ENCODE measurements around the gene VPS41. TPM values are rescaled to one million over a fixed set of nuclear protein-coding genes. Genes with fewer than 3 reads are reported as not detected.

Gene VPS41
- total RNA-seq, 1 experiment from 2014 or later = 86.0 TPM

DNA sequence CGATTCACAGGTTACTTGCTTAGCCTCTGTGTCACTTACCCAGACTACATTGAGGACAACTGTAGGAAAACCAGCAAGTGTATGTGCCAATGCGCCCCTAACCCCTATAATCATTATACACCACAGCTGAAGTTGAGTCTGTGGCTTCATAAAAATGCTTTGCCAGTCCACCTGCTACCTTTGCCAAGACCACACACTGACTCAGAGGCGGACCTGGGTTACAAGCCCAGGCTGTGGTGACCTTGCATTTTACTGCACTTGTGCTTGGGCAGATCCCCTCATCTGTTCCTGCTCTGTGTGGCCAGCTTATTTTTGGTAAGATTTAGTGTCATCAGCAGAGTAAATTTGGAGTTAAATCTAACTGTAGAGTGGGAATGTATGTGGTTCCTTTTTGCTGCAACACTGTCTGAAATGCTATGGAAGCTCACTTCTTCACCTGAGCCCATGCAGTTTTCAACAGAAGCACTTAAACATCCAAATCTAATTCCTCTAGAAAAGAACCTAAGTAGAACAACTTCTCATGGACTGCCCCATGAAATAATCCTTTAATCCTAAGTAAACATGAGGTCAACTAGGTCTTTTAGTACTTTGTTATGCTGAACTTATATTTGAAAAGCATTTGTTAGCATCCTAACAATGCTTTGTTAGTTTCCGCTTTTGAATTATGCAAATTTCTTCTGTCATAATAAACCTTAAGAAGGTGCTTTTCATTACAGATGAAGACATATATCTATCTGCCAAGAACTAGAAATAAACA, 181.6 kb downstream of the VPS41 start:
- DNase-seq (ENCODE audit: low read depth, low spot score) = no peak
- in situ Hi-C loops (cut with HindIII; ENCODE audit: low pct_unique_long_range_greater_than_20kb, low sequenced_read_pairs) = no loop called here

DNA sequence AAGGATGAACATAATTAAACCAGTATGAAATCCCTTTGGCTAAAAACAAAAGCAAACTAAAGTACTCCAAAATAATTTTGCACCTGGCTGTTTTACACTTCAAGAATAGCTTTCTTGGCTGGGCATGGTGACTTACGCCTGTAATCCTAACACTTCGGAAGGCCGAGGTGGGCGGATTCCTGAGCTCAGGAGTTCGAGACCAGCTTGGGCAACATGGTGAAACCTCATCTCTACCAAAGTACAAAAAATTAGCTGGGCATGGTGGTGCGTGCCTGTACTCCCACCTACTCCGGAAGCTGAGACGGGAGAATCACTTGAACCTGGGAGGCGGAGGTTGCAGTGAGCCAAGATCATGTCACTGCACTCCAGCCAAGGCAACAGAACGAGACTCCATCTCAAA, 185.7 kb downstream of the VPS41 start:
- no peak for DNase-seq (ENCODE audit: low read depth, low spot score)
- in situ Hi-C loops (cut with HindIII; ENCODE audit: low pct_unique_long_range_greater_than_20kb, low sequenced_read_pairs) = no loop called here

DNA sequence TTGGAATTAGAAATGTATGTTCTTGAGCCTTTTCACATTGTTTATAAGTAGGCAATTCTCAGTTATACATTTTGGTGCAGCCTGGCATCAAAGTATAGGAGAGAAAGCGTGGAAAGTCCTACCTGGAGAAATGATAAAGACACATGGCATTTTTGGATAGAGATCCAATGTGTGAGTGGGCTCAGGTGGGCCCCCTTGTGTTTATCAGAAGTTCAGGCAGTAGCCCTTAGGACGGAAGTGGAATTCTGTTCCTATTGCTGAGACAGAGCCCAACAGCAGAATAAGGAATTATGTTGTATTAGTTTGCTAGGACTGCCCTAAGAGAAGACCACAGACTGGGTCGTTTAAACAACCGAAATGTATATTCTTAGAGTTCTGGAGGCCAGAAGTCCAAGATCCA, 192.6 kb downstream of the VPS41 start:
- in situ Hi-C loops (cut with HindIII; ENCODE audit: low pct_unique_long_range_greater_than_20kb, low sequenced_read_pairs) = no loop called here
- peak; percentile 35 for DNase-seq (ENCODE audit: low read depth, low spot score)

DNA sequence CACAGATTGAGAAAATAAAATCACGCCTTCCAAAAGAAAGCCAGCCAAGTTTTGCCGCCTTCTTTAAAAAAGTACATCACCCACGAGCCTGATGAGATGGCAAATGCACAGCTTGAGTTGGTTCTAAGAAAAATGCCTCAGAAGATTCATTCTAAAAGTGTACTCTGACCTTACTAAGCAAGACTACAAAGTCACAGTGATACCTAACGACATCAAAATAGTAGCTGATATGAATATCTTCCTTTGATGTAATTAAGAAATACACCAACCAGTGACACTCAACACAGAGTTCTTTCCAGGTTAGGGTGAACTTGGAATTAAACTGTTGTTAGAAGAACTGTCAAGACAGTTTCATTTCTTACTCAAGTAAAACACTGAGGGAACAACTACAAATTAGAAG, 199.9 kb downstream of the VPS41 start:
- in situ Hi-C loops (cut with HindIII; ENCODE audit: low pct_unique_long_range_greater_than_20kb, low sequenced_read_pairs) = no loop called here
- no peak for DNase-seq (ENCODE audit: low read depth, low spot score)

DNA sequence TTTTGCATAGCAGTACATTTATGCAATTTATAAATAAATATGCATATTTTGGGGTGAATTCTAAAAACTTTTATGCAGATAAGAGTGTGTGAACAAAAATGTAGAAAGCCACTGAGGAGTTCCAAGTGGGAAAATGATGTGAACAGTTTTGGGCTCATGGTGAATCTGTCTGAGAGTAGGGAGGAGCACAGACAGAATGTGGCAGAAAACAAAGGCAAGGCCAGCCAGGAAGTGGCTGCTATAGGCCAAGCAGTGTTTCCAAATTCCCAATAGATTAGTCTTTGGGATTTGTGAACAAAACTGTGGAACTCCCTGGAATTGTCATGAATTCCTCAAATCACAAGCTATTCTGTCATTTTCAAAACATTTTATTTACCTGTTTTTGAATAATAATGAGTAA, 204.2 kb downstream of the VPS41 start:
- DNase-seq (ENCODE audit: low read depth, low spot score) = no peak
- in situ Hi-C loops (cut with HindIII; ENCODE audit: low pct_unique_long_range_greater_than_20kb, low sequenced_read_pairs) = no loop called here

DNA sequence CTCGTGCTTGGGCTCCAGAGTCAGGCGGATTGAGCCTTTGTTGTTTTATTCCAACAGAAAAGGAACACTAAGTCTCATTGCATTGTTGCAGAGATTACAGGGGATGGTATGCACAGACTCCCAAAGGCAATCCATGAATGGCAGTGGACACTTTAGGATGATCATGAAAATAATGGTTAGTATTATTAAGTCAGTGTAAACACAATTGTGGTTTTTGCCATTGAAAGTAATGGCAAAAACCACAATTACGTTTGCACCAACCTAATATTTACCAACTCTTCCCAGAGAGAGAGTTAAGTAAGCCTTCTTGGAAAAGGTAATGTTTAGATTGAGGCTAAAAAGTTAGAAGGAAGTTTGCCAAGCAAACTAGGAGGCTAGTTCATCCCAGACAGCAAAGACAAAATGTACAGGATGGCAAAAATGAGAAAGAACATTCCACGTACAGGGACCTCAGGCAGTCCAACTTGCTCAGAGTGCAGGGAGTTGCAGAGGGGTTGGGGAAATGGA, 204.9 kb downstream of the VPS41 start:
- DNase-seq (ENCODE audit: low read depth, low spot score) = peak; percentile 20
- in situ Hi-C loops (cut with HindIII; ENCODE audit: low pct_unique_long_range_greater_than_20kb, low sequenced_read_pairs) = no loop called here

DNA sequence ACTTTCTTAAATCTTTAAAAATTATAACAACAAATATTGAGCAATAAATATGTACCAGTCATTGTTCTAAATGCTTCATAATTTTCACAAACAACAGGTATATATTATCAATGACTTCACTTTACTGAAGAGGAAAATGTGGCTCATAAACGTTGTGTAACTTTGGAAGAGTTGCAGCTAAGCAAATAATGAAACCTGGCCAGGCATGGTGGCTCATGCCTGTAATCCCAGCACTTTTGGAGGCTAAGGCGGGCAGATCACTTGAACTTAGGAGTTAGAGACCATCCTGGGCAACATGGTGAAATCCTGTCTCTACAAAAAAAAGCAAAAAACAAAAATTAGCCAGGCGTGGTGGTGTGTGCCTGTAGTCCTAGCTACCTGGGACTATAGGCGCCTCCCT, 205.9 kb downstream of the VPS41 start:
- DNase-seq (ENCODE audit: low read depth, low spot score) = no peak
- in situ Hi-C loops (cut with HindIII; ENCODE audit: low pct_unique_long_range_greater_than_20kb, low sequenced_read_pairs) = no loop called here

DNA sequence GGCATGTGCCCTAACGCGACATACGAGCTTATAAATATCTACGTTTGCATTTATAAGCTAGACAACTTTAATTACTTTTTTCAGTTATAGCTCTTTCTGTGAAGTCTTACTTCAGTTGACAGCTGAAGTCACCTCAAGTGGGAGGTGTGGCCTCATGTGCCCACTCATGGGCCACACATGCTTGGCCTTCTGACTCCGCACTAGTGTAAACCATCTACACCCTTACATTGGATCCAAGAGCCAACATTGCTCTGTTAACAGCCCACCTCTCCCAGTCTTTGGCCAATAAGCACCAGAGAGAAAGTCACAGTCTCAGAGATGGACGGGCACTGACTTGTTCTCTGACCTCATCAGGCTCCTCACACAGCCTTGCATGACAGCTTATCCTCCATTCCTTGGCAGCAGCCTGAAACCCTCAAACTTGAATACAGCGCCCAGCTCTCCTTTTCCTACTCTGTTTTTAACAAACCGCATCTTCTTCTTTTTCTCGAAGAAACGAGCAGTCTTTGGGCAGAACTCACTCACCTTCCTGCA, 206.9 kb downstream of the VPS41 start:
- in situ Hi-C loops (cut with HindIII; ENCODE audit: low pct_unique_long_range_greater_than_20kb, low sequenced_read_pairs) = no loop called here
- DNase-seq (ENCODE audit: low read depth, low spot score) = no peak

DNA sequence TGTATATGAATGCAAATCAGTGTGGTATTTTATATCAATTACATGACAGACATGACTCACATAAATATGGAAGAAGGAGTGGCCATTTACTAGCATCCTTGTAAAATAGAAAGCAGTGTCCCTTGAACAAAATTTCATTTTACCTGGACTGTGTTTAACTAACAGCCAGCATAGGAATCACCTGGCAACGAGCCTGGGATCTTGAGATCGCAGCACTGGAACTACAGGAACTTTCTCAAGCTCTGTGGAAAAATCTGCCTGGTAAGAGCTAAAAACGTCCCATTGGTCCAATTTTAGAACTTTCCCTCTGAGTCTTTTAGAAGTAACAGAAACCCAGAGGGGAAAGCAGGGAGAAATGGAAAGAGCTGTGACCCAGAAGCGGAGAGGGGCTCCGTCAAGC, 208.9 kb downstream of the VPS41 start:
- in situ Hi-C loops (cut with HindIII; ENCODE audit: low pct_unique_long_range_greater_than_20kb, low sequenced_read_pairs) = no loop called here
- no peak for DNase-seq (ENCODE audit: low read depth, low spot score)

DNA sequence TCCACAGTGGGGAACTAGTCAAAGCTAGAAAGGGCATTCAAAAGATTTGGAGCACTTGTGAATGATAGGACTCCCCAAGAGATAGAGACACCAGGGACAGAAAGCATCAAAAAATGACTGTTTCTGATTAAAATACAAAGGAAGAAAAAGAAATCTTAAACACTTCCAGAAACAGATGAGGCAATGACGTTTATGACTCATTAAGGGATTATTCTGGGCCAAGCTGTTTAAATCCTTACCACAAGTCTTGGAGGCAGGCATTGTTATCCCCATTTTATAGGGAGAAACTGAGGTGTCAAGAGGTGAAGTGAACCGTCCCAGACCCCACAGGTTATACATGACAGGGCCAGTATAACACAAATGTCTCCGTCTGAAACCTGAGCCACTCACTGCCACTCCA, 209.5 kb downstream of the VPS41 start:
- in situ Hi-C loops (cut with HindIII; ENCODE audit: low pct_unique_long_range_greater_than_20kb, low sequenced_read_pairs) = no loop called here

DNA sequence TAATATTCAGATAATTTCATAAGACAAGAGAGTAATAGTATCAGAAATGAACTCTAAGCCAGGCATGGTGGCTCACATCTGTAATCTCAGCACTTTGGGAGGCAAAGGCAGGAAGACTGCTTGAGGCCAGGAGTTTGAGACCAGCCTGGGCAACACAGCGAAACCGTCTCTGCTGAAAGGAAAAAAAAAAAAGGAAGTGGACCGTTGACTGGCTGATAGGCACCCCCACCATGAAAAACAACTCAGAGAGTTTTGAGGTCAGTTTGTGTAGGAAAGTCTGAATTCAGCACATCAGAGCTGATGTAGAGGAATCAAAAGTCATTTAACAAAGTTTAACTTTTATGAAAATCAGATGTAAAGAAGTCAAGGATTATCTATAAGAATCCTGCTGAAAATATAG, 214.7 kb downstream of the VPS41 start:
- in situ Hi-C loops (cut with HindIII; ENCODE audit: low pct_unique_long_range_greater_than_20kb, low sequenced_read_pairs) = no loop called here
- DNase-seq (ENCODE audit: low read depth, low spot score) = no peak

More for the DNA sequence above, 209.5 kb downstream of the VPS41 start:
- no peak for DNase-seq (ENCODE audit: low read depth, low spot score)

DNA sequence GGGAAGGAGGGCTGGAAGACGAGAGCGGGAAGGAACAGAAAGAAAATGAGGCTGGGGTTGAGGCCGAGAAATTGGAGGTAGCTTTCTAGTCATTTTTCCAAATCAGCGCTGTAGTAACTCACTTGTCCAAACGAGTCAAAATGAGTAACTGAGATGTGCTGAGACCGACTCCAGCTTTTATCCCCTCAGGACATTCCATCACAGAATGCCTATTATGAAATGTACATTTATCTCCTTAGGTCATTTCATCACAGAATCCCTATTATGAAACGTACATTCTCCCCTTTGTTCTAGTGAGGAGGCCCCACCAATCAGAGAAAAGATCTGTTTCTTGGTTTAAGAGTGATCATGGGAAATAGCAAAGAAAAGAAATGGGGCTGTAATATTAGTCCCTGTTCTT, 222.1 kb downstream of the VPS41 start:
- DNase-seq (ENCODE audit: low read depth, low spot score) = no peak
- in situ Hi-C loops (cut with HindIII; ENCODE audit: low pct_unique_long_range_greater_than_20kb, low sequenced_read_pairs) = no loop called here

DNA sequence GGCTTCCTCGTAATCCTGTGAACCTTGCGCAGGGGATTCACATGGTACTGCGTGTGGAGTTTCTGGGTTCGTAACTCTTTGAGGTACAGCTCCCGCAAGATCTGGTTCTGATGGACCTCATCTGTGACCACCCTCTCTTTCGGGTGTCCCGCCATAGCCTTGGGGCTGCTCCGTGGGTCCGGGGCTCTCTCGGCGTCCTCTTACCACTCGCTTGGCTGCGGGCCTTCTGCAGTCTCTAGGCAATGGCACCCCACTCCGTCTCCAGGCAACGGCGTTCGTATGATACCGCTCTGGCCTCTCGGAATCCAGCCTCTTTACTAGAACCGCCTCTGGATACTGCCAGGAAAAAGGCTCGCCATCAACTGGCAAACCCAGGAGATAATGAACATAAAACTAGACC, 223.1 kb downstream of the VPS41 start:
- no peak for DNase-seq (ENCODE audit: low read depth, low spot score)
- in situ Hi-C loops (cut with HindIII; ENCODE audit: low pct_unique_long_range_greater_than_20kb, low sequenced_read_pairs) = no loop called here

DNA sequence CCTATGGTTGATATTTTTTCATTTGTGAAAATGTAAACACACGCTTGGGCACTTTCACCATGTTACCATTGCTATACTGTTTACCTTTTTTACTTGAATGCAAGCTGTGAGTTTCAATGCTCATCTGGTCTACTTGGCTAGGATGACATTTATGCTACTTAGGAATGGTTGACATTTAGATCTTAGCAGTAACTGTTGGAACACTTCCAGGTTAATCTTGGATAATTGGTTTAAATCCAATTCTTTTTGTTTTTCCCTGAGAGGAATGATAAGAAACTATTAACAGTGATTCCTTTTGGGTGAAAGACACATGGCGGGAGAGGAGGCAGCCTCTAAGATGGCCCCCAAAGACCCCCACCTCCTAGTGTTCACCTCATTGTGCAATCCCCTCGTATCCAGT, 226.4 kb downstream of the VPS41 start:
- in situ Hi-C loops (cut with HindIII; ENCODE audit: low pct_unique_long_range_greater_than_20kb, low sequenced_read_pairs) = no loop called here
- DNase-seq (ENCODE audit: low read depth, low spot score) = no peak

DNA sequence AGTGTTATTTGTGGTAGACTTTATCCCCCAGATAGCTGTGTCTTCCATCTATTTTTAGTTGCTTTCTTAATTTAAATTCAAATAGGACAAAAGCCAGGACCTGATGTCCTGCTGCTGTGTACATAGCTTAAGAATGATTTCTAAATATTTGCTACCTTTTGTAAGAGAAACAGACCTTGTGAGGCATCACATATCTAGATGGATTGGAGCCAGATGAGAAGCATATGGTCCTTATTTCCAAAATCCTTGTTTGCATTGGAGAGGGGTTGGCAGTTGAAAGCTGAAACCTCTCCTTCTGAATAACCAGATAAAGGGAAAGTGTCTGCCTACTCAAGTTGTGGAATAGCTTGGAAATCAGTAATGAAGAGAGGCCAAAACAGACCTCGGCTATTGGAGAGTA, 227.1 kb downstream of the VPS41 start:
- in situ Hi-C loops (cut with HindIII; ENCODE audit: low pct_unique_long_range_greater_than_20kb, low sequenced_read_pairs) = no loop called here
- no peak for DNase-seq (ENCODE audit: low read depth, low spot score)

DNA sequence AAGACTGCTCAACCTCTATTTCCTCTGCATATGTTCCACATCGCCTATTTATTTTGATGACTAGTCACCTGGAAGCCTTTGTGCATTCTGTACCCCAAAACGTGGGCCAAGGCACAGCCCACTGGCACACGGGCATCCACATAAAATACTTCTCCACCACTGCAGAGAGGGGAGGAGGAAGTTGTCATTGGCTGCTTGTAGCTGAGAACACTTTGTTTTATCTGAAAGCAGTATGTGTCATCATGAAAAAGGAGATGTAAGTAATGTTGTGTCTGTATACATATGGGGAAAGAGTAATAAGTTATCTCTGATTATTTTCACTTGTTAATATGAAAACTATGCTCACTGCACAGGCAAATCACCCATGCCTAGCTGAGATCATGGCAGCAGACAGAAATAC, 229.6 kb downstream of the VPS41 start:
- DNase-seq (ENCODE audit: low read depth, low spot score) = no peak
- in situ Hi-C loops (cut with HindIII; ENCODE audit: low pct_unique_long_range_greater_than_20kb, low sequenced_read_pairs) = no loop called here

DNA sequence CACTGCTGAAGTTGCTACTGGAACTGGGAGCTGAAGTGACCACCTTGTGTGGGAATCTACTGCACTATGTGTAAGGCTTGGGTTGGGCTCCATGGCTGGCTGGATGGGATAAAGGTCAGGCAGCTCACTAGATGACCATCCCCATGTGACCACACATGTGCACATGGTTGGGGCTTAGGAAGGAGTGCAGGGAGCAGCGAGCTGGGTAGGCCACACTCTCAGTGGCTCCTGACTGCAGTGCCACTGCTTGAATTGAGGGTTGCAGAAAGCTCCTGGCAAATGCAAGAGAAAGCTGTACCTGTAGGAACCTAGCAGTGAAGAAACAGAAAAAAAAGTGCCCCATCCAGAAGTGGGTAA, 230.3 kb downstream of the VPS41 start:
- in situ Hi-C loops (cut with HindIII; ENCODE audit: low pct_unique_long_range_greater_than_20kb, low sequenced_read_pairs) = no loop called here
- DNase-seq (ENCODE audit: low read depth, low spot score) = no peak

DNA sequence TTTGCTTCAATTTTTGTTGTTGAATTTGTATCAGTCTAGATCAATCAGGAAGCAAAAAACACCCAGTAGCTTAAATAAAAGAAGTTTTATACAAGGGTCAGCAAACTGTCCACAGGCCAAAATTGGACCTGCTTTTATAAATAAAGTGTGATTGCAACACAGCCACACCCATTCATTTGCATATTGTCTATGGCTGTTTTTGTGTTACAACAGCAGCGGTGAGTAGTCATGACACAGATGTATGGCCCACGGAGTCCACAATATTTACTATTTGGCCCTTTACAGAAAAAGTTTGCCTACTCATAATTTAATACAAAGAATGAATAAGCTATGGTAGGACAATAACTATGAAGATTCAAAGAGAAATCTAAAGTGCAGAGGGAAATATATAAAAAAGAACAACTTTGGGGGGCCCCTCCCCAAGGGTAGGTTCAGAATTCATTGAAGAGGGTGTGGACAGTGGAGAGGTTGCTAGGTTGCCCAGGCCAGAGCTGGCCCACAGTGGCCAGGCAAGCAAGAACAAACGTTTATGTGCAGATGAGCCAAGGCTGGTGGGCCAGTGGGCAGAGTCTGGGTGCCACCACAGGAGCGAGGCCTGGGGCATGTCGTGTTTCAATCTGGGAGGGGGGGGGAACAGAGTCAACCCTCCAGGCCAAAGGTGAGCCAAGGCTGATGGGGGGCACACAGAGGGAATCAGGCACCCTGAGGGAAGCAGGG, 230.9 kb downstream of the VPS41 start:
- in situ Hi-C loops (cut with HindIII; ENCODE audit: low pct_unique_long_range_greater_than_20kb, low sequenced_read_pairs) = no loop called here
- no peak for DNase-seq (ENCODE audit: low read depth, low spot score)

DNA sequence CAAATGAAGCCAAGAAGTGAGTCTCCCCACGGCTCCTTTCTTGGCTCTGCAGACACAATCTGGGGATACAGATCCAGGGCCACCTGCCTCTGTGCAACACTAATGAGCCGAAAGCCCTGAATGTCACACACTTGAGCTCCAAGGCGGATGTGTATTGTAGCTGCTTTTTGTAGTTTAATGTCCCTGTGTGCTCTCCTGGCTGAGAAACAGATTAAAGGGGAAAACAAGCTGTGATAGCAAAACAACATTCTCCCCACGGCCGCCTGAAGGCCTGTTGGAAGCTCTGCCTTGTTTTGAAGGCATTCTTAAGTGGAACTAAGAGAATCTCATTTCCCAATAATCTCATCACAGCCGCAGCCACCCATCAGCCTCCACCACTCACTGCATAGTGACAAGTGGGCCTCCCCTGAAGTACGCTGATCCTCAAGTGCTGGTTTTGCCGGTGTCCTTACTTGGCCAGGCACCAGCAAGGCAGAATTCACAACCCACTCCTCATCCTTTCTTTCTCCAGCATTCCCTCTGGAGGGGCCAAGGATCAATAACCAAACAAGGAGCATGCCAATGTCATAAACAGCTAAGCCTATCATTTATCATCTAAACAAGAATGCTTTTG, 233.4 kb downstream of the VPS41 start:
- DNase-seq (ENCODE audit: low read depth, low spot score) = no peak
- in situ Hi-C loops (cut with HindIII; ENCODE audit: low pct_unique_long_range_greater_than_20kb, low sequenced_read_pairs) = no loop called here
